K562 (cell line): ENCODE measurements around the gene ZNF581. TPM values are rescaled to one million over a fixed set of nuclear protein-coding genes. Genes with fewer than 3 reads are reported as not detected.

ENCODE experiments used
- ATAC-seq: fragments of 200-7000 bp; cut with Tn5 transposase; 3 replicates; pipeline ENCODE4 v1.9.1; 2020; ENCODE audit warnings: moderate library complexity
- BruUV-seq: library from RNA; stranded (reverse); fragments of 400-500 nt; replicated peaks from 2 replicates; lab custom pipeline; 2021; lab: Mats Ljungman, UMichigan
- CTCF ChIA-PET: fragments of 300-600 bp; formaldehyde crosslinking; extraction: SDS; loops from one replicate; lab custom pipeline; 2021; ENCODE audit warnings: low intra/inter-chr PET ratio; lab: Yijun Ruan, JAX
- POLR2A ChIA-PET: fragments of 300-600, 350-650 bp; sonication (Branson Sonifier 250); formaldehyde crosslinking; extraction: SDS; loops from one replicate; lab custom pipeline; 2021; ENCODE audit warnings: antibody characterized with exemption, inconsistent platforms; lab: Yijun Ruan, JAX
- DNase-seq, 4 experiments: peaks; one replicate each; pipeline versions ENCODE4 v3.0.0 to v3.0.0-alpha.2; 2011 to 2018; ENCODE audit warnings: low spot score in 3 of 4, mixed read lengths in 3 of 4; ENCODE audit errors: extremely low read depth in 1 of 4
- FAIRE-seq: peaks from 2 replicates; lab custom pipeline; 2011; peaks lifted over from hg19 to GRCh38; lab: Jason Lieb, UNC
- H2AFZ ChIP-seq: 2 replicates; pipeline ENCODE4 v1.6.0; 2011; ENCODE audit warnings: low read depth, low read length, control low read depth, inconsistent platforms
- H3K27ac ChIP-seq: fragments of 200-600 bp; 3 replicates; pipeline ENCODE4 v1.8.0; 2011; ENCODE audit warnings: low read depth, mild to moderate bottlenecking, control low read depth, inconsistent platforms, low read length, moderate library complexity, mixed read lengths; ENCODE audit errors: extremely low read depth
- H3K27me3 ChIP-seq, 2 experiments: fragments of 300-600 bp in 1 of 2; 2 replicates in 1 of 2; 3 replicates in 1 of 2; pipeline versions ENCODE4 v1.6.0 to v1.8.0; 2011; ENCODE audit warnings: inconsistent platforms in 2 of 2, low read length in 2 of 2, mild to moderate bottlenecking in 1 of 2, mixed read lengths in 1 of 2, moderate library complexity in 1 of 2; ENCODE audit not compliant: control insufficient read depth in 2 of 2, insufficient read depth in 2 of 2
- H3K36me3 ChIP-seq: fragments of 300-600 bp; 3 replicates; pipeline ENCODE4 v1.8.0; 2011; ENCODE audit warnings: mild to moderate bottlenecking, low read length, inconsistent platforms; ENCODE audit not compliant: control insufficient read depth, insufficient read depth
- H3K4me1 ChIP-seq, 2 experiments: fragments of 200-600 bp in 1 of 2; replicated peaks in 1 of 2; 2 replicates in 1 of 2; 3 replicates in 1 of 2; pipeline versions ENCODE4 v1.5.1 to v1.8.0; 2011; ENCODE audit warnings: inconsistent platforms in 2 of 2, low read length in 2 of 2, mild to moderate bottlenecking in 1 of 2, mixed read lengths in 1 of 2, moderate library complexity in 1 of 2; ENCODE audit not compliant: control insufficient read depth in 2 of 2, insufficient read depth in 2 of 2
- H3K4me2 ChIP-seq: 2 replicates; pipeline ENCODE4 v1.6.1; 2011; ENCODE audit warnings: low read length, control low read depth, inconsistent platforms, mixed read lengths; ENCODE audit not compliant: insufficient read depth
- H3K4me3 ChIP-seq: fragments of 200-600 bp; sonication (generic), shearing (Covaris generic); 2 replicates; pipeline ENCODE4 v1.5.1; 2016; ENCODE audit warnings: control low read depth, inconsistent platforms
- H3K79me2 ChIP-seq: fragments of 200-600 bp; 3 replicates; pipeline ENCODE4 v1.8.0; 2011; ENCODE audit warnings: low read length, inconsistent platforms; ENCODE audit not compliant: control insufficient read depth, insufficient read depth
- H3K9ac ChIP-seq, 2 experiments: 2 replicates each; pipeline versions ENCODE4 v1.6.0 to v1.6.1; 2011; ENCODE audit warnings: low read depth in 2 of 2, low read length in 2 of 2, control low read depth in 1 of 2, inconsistent platforms in 1 of 2, mild to moderate bottlenecking in 1 of 2, mixed read lengths in 1 of 2; ENCODE audit not compliant: insufficient read depth in 1 of 2
- H3K9me1 ChIP-seq: one replicate; pipeline ENCODE4 v1.6.0; 2011; ENCODE audit warnings: inconsistent platforms, mild to moderate bottlenecking, low read length, moderate library complexity; ENCODE audit not compliant: control insufficient read depth, insufficient read depth
- H3K9me3 ChIP-seq: replicated peaks from 2 replicates; pipeline ENCODE4 v1.5.1; 2011; ENCODE audit warnings: low read depth, low read length, inconsistent platforms; ENCODE audit not compliant: control insufficient read depth, insufficient read depth
- H4K20me1 ChIP-seq: replicated peaks from 2 replicates; pipeline ENCODE4 v1.6.1; 2011; ENCODE audit warnings: low read length, inconsistent platforms, mixed read lengths; ENCODE audit not compliant: control insufficient read depth, insufficient read depth
- FOSL1 ChIP-seq: fragments of 200-800 bp; sonication (Bioruptor generic); conservative IDR thresholded peaks from 2 replicates; pipeline ENCODE4 v1.6.1; 2016; ENCODE audit warnings: missing genetic modification characterization, missing compliant biosample characterization
- HIVEP1 ChIP-seq: fragments of 250-450 bp; sonication (Bioruptor Pico); IDR thresholded peaks from 2 replicates; pipeline ENCODE4 v1.4.0; 2020; ENCODE audit warnings: mild to moderate bottlenecking
- LARP7 ChIP-seq: fragments of 450-650 bp; IDR thresholded peaks from 2 replicates; pipeline ENCODE4 v1.6.1; 2016
- MEF2D ChIP-seq: conservative IDR thresholded peaks from 2 replicates; pipeline ENCODE4 v1.6.1; 2016; ENCODE audit warnings: low read depth, missing genetic modification characterization, missing compliant biosample characterization
- MEIS2 ChIP-seq: fragments of 450-650 bp; IDR thresholded peaks from 2 replicates; pipeline ENCODE4 v1.6.1; 2014; ENCODE audit warnings: mild to moderate bottlenecking; ENCODE audit not compliant: partially characterized antibody
- MTF1 ChIP-seq: fragments of 250-450 bp; sonication (Bioruptor Pico); IDR thresholded peaks from 2 replicates; pipeline ENCODE4 v1.9.0; 2021; ENCODE audit warnings: moderate library complexity, mild to moderate bottlenecking, inconsistent platforms, borderline replicate concordance
- NCOR1 ChIP-seq: fragments of 450-650 bp; IDR thresholded peaks from 2 replicates; pipeline ENCODE4 v1.6.1; 2016; ENCODE audit warnings: mild to moderate bottlenecking, moderate library complexity
- POLR2A ChIP-seq: fragments of 450-650 bp; conservative IDR thresholded peaks from 2 replicates; pipeline ENCODE4 v1.6.1; 2016
- RBM34 ChIP-seq: fragments of 200-400 bp; formaldehyde crosslinking; IDR thresholded peaks from 2 replicates; pipeline ENCODE4 v1.6.1; 2018; ENCODE audit warnings: low read length, borderline replicate concordance; ENCODE audit not compliant: insufficient read depth
- SMAD3 ChIP-seq: fragments of 450-650 bp; formaldehyde crosslinking; conservative IDR thresholded peaks from 2 replicates; pipeline ENCODE4 v1.4.0; 2020; ENCODE audit warnings: mild to moderate bottlenecking
- TAF7 ChIP-seq: fragments of 450-650 bp; IDR thresholded peaks from 2 replicates; pipeline ENCODE4 v1.6.1; 2016; ENCODE audit warnings: missing genetic modification characterization, missing compliant biosample characterization
- TEAD1 ChIP-seq, 2 experiments: fragments of 450-650 bp in 1 of 2; sonication (generic) in 1 of 2; formaldehyde crosslinking; IDR thresholded peaks; 2 replicates each; pipeline versions ENCODE4 v1.4.0 to v1.8.0; 2020 to 2022; ENCODE audit warnings: mild to moderate bottlenecking in 2 of 2, missing genetic modification reagents in 1 of 2
- WGBS: fragments of 100-300 bp; shearing (Covaris generic); methylation state at CpG from one replicate; pipeline ENCODE4 v1.1.6; 2016; ENCODE audit warnings: low coverage, mixed read lengths; ENCODE audit not compliant: insufficient coverage; ENCODE audit errors: missing lambda C conversion rate; 5-methylcytosine and 5-hydroxymethylcytosine counted together
- in situ Hi-C: fragments of 300-500 bp; cut with MboI; formaldehyde crosslinking; loops from 4 replicates; pipeline ENCODE4 v1.15.0; 2018; ENCODE audit warnings: inconsistent platforms, mixed read lengths
- intact Hi-C: fragments of 100-400 bp; cut with micrococcal nuclease; formaldehyde crosslinking; loops from 2 replicates; pipeline ENCODE4 v1.14.2; 2022
- polyA plus RNA-seq, 8 experiments: library from polyadenylated mRNA; depleted of rRNA in 4 of 8; stranded (reverse) in 5 of 8; unstranded in 3 of 8; fragments of >200 nt; fragmentation: Nextera tagmentation in 2 of 8; fragmentation: Illumina TruSeq in 1 of 8; extraction: Ambion mirVana in 2 of 8; extraction: Trizol in 1 of 8; gene quantifications; 2 replicates each; pipeline versions ENCODE4 v1.2.1 to v1.2.3, GENCODE V29; 2011 to 2014; ENCODE audit warnings: inconsistent platforms in 1 of 8, missing spikeins in 1 of 8
- total RNA-seq, 7 experiments: library from RNA; depleted of rRNA in 6 of 7; stranded (reverse); fragments of >200 nt in 6 of 7; fragmentation: Illumina TruSeq in 2 of 7; extraction: Trizol in 2 of 7; gene quantifications; 2 replicates each; pipeline versions ENCODE4 v1.2.1 to v1.2.3, GENCODE V29; 2011 to 2021; ENCODE audit warnings: low replicate concordance in 1 of 7
- TF ChIP-seq, protein P1 (sequence below), 2 experiments: fragments of 450-650 bp; IDR thresholded peaks; 2 replicates each; pipeline ENCODE4 v1.6.1; 2016
- TF ChIP-seq, protein P2 (sequence below), 3 experiments: fragments of 200-800 bp in 1 of 3; sonication (Bioruptor generic) in 1 of 3; sonication (generic) in 1 of 3; formaldehyde crosslinking in 1 of 3; IDR thresholded peaks; 2 replicates each; pipeline versions ENCODE4 v1.6.1 to v1.8.0; 2016 to 2022; ENCODE audit warnings: mild to moderate bottlenecking in 2 of 3, missing compliant biosample characterization in 2 of 3, missing genetic modification characterization in 2 of 3, missing genetic modification reagents in 1 of 3
- TF ChIP-seq, protein P3 (sequence below): fragments of 250-450 bp; sonication (Bioruptor Pico); IDR thresholded peaks from 2 replicates; pipeline ENCODE4 v1.9.0; 2021; ENCODE audit warnings: mild to moderate bottlenecking
- TF ChIP-seq, protein P4 (sequence below): fragments of 150-350 bp; conservative IDR thresholded peaks from 2 replicates; pipeline ENCODE4 v1.6.1; 2014; ENCODE audit warnings: low read length

The ZNF581 gene
- total and polyA plus RNA-seq, 9 of the 15 experiments (the other 6 are each of a cell fraction or from before 2014, with no cell fraction given), result 2.4 to 39.4 (median 15.4) TPM

DNA sequence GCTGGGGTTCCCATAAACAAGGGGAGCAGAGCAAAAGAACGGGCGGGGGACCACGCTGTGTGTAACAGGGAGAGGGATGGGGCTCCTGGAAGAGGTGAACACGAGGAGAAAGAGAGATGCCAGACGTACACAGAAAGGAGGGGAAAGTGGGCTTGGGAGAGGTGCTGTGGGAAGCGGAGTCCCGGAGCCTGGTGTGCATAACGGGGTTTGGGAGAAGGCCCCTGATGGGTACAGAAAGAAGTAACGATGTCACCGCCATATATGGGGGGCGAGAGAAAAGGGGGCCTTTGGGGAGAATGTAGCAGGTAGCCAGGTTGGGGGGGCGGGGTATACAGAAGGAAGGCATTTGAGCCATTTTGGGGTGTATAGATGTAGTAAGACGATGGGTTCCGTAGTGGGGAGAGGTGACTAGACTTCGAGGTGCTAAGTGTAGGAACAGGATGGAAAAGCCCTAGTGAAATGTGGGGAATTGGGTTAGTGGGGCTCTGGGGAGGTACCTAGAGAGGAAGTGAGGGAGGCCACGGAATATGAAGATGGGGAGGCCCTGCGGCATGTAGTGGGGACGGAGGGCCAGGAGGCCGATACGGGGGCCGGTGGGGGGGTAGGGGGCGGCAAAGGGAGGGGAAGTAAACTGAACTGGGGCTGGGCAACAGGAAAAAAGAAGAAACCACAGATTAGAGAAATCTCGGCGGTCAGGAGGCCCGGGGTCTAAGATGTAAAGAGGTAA, 1.9 kb upstream of the ZNF581 start:
- H3K4me3 ChIP-seq, result peak overlapping the region; percentile 94
- H2AFZ ChIP-seq, result peak overlapping the region; percentile 36; the same call in 1 of the 2 replicates
- no peaks in the 10 kb centered on the region for H3K9me1 ChIP-seq
- peaks cover 77% of the 10 kb centered on the region for H3K79me2 ChIP-seq
- ATAC-seq (peak; percentile 3; the same call in 2 of the 3 replicates), DNase-seq (peak in 1 of 4 experiments; percentile 27), FAIRE-seq (peak; percentile 70)
- in situ Hi-C loops, result loop anchor here (25.0 kb wide), 2 partner anchors 504 to 671 kb away; partner anchors contain the start of genes TNNT1 and ZSCAN5A
- POLR2A ChIA-PET, result interaction anchor here (2.3 kb wide), 1 partner anchor 13 kb away, joined by 8 read pairs; the partner anchor contains the start of gene U2AF2
- peak overlapping the region; percentile 91 for H3K4me2 ChIP-seq
- H3K27ac ChIP-seq, result peak overlapping the region; percentile 74
- H3K4me1 ChIP-seq, result peaks cover 35 to 63% of the 10 kb centered on the region in 2 experiments
- no peaks in the 10 kb centered on the region for H3K9me3 ChIP-seq
- CTCF ChIA-PET, result interaction anchor here (1.2 kb wide), 1 partner anchor 13 kb away, joined by 5 read pairs; the partner anchor contains the start of gene U2AF2
- WGBS, result 2% methylated on average over 17 of the region's 25 CpGs
- intact Hi-C loops, result no loop called here
- peak overlapping the region; percentile 79 to 98 for H3K9ac ChIP-seq
- H3K36me3 ChIP-seq, result peaks cover 31% of the 10 kb centered on the region; the same call in 2 of the 3 replicates
- H3K27me3 ChIP-seq, result no peaks in the 10 kb centered on the region
- BruUV-seq, result no TSS peak
- no peaks in the 10 kb centered on the region for H4K20me1 ChIP-seq
- TF ChIP-seq MEIS2 (no peak), LARP7 (peak; percentile 12; the same call in 1 of the 2 replicates), RBM34 (no peak), SMAD3 (CRISPR knock-in tag) (0 out of 2 replicates have a peak, but pooled peaks have one; percentile 39), POLR2A (peak; percentile 57), NCOR1 (no peak), MEF2D (tag) (no peak), HIVEP1 (CRISPR knock-in tag) (0 out of 2 replicates have a peak, but pooled peaks have one; percentile 8), TAF7 (tag) (no peak), MTF1 (CRISPR knock-in tag) (no peak), TEAD1 (CRISPR knock-in tag; IDR thresholded peaks at IDR 0.05) (0 out of 4 replicates have a peak, but pooled peaks of 1 of the 2 experiments have one; percentile 17), FOSL1 (tag) (no peak; the same call in 1 of the 2 replicates)
- TF ChIP-seq, protein P1, sequence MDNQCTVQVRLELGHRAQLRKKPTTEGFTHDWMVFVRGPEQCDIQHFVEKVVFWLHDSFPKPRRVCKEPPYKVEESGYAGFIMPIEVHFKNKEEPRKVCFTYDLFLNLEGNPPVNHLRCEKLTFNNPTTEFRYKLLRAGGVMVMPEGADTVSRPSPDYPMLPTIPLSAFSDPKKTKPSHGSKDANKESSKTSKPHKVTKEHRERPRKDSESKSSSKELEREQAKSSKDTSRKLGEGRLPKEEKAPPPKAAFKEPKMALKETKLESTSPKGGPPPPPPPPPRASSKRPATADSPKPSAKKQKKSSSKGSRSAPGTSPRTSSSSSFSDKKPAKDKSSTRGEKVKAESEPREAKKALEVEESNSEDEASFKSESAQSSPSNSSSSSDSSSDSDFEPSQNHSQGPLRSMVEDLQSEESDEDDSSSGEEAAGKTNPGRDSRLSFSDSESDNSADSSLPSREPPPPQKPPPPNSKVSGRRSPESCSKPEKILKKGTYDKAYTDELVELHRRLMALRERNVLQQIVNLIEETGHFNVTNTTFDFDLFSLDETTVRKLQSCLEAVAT (IDR thresholded peaks at IDR 0.05), result peak in 1 of 2 experiments; percentile 16; a peak in 1 of 4 replicates
- TF ChIP-seq, protein P2, sequence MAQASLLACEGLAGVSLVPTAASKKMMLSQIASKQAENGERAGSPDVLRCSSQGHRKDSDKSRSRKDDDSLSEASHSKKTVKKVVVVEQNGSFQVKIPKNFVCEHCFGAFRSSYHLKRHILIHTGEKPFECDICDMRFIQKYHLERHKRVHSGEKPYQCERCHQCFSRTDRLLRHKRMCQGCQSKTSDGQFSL (CRISPR knock-in tag; IDR thresholded peaks at IDR 0.05), result no peak
- TF ChIP-seq, protein P2 (tag; IDR thresholded peaks at IDR 0.05), result 0 out of 4 replicates have a peak, but pooled peaks of 1 of the 2 experiments have one; percentile 45
- TF ChIP-seq, protein P3, sequence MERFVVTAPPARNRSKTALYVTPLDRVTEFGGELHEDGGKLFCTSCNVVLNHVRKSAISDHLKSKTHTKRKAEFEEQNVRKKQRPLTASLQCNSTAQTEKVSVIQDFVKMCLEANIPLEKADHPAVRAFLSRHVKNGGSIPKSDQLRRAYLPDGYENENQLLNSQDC (CRISPR knock-in tag), result no peak
- TF ChIP-seq, protein P4, sequence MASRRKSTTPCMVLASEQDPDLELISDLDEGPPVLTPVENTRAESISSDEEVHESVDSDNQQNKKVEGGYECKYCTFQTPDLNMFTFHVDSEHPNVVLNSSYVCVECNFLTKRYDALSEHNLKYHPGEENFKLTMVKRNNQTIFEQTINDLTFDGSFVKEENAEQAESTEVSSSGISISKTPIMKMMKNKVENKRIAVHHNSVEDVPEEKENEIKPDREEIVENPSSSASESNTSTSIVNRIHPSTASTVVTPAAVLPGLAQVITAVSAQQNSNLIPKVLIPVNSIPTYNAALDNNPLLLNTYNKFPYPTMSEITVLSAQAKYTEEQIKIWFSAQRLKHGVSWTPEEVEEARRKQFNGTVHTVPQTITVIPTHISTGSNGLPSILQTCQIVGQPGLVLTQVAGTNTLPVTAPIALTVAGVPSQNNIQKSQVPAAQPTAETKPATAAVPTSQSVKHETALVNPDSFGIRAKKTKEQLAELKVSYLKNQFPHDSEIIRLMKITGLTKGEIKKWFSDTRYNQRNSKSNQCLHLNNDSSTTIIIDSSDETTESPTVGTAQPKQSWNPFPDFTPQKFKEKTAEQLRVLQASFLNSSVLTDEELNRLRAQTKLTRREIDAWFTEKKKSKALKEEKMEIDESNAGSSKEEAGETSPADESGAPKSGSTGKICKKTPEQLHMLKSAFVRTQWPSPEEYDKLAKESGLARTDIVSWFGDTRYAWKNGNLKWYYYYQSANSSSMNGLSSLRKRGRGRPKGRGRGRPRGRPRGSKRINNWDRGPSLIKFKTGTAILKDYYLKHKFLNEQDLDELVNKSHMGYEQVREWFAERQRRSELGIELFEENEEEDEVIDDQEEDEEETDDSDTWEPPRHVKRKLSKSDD, result no peak
